Stimulated activated CD4-positive, alpha-beta T cell treated with anti-CD3 and anti-CD28 coated beads, TNF-alpha, amount 100 ng/mL, for 24 hours (primary cell): ENCODE data around the gene PAN2.
"Not testable (repeated sequence)": the region's sequence is repeated elsewhere in the genome, so short reads cannot be mapped to it uniquely, and the experiment has no call there.

Experiments used
- DNase-seq, 3 experiments: peaks; one replicate each; pipeline ENCODE4 v3.0.0-alpha.2; 2020; ENCODE audit warnings: low read depth in 3 of 3

The PAN2 gene

GRCh38 chr12:56272468-56272867, 61.3 kb downstream of the PAN2 start:
- DNase-seq = not testable (repeated sequence)

- no peak for DNase-seq
These were observed 62.8 kb downstream of the PAN2 start for GRCh38 chr12:56271031-56271430.

- peak in 1 of 3 experiments; percentile 4 for DNase-seq
These were observed 66.2 kb downstream of the PAN2 start for GRCh38 chr12:56267443-56268071.

- peak; percentile 71 to 85 (median 78) for DNase-seq
These were observed 66.9 kb downstream of the PAN2 start, which contains the start of gene COQ10A for GRCh38 chr12:56266693-56267442. Gene COQ10A (plus strand): TSS chr12:56266942. CDS start chr12:56267119, 177 bp downstream.
